VCaP (cell line): ENCODE results near the gene ACOT6.
A peak's percentile ranks its signal among the peaks of the same experiment; 100 is the strongest.

Source experiments
- H3K27ac ChIP-seq: fragments of 450-650 bp; 2 replicates; pipeline ENCODE4 v1.5.1; 2017
- TF ChIP-seq, protein P1 (sequence below): fragments of 450-650 bp; conservative IDR thresholded peaks from 2 replicates; pipeline ENCODE4 v1.5.1; 2017; ENCODE audit warnings: mild to moderate bottlenecking, moderate library complexity

ACOT6 gene

DNA sequence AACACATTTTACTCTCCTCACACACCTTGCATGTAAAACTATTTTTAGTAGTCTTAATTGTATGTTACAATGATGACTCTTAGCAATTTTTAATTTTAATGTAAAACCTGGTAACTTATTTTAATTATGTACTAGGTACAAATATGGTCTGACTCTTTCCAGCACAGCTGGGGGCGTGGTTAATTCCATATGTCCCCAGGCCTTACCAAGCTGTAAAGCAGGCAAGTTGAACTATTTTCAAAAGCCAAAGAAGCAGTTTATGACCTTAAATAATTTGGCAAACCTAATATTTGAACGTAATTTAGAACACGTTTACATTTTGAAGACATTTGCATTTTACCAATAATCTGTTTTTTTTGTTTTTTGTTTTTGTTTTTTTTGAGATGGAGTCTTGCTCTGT, 9.3 kb upstream of the ACOT6 start:
- H3K27ac ChIP-seq: no peak overlapping the region
- TF ChIP-seq, protein P1, sequence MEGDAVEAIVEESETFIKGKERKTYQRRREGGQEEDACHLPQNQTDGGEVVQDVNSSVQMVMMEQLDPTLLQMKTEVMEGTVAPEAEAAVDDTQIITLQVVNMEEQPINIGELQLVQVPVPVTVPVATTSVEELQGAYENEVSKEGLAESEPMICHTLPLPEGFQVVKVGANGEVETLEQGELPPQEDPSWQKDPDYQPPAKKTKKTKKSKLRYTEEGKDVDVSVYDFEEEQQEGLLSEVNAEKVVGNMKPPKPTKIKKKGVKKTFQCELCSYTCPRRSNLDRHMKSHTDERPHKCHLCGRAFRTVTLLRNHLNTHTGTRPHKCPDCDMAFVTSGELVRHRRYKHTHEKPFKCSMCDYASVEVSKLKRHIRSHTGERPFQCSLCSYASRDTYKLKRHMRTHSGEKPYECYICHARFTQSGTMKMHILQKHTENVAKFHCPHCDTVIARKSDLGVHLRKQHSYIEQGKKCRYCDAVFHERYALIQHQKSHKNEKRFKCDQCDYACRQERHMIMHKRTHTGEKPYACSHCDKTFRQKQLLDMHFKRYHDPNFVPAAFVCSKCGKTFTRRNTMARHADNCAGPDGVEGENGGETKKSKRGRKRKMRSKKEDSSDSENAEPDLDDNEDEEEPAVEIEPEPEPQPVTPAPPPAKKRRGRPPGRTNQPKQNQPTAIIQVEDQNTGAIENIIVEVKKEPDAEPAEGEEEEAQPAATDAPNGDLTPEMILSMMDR: no peak

DNA sequence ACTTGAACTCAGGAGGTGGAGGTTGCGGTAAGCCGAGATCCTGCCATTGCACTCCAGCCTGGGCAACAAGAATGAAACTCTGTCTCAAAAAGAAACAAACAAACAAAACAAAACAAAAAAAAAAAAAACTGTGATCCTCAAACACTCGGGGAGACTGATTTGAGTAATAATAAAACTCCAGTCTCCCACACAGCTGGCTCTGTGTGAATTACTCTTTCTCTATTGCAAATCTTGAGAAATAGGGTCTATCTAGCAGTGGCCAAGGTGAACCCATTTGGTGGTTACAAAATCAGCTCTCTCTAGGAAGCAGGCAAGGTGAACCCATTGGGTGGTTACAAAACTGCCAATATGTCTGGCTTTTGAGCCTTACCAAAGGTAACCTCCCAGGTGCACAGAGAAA, 6.0 kb upstream of the ACOT6 start:
- H3K27ac ChIP-seq: no peak overlapping the region
- TF ChIP-seq, protein P1: no peak

DNA sequence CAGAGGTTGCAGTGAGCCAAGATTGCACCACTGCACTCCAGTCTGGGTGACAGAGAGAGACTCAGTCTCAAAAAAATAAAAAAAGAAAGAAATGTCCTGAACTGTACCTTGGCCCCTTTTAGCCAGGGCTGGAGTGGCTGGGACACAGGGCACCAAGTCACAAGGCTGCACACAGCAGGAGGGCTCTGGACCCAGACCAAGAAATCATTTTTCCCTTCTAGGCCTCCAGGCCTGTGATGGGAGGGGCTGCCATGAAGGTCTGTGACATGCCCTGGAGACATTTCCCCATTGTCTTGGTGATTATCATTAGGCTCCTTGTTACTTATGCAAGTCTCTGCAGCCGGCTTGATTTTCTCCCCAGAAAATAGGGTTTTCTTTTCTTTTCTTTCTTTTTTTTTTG, 5.1 kb upstream of the ACOT6 start:
- TF ChIP-seq, protein P1: no peak
- H3K27ac ChIP-seq: no peak overlapping the region

DNA sequence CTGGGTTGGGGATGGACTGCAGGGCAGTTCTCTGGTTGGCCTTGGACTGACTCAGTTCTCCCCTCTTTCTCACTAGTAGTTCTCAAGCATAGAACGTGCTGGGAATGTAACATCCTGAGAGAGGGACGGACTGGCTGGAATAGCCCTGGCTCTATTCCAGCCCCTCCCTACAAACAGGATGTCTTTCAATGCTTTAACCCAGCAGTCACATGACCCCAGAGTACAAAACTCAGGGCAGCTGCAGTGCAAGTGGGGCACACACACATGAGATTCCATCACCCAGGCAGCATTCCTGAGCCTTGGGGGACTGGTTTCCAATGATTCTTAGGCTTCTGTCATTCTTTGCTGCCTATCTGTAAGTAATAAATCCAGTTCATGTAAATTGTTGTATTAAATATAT, 1.6 kb upstream of the ACOT6 start:
- no peak overlapping the region for H3K27ac ChIP-seq
- TF ChIP-seq, protein P1: no peak

DNA sequence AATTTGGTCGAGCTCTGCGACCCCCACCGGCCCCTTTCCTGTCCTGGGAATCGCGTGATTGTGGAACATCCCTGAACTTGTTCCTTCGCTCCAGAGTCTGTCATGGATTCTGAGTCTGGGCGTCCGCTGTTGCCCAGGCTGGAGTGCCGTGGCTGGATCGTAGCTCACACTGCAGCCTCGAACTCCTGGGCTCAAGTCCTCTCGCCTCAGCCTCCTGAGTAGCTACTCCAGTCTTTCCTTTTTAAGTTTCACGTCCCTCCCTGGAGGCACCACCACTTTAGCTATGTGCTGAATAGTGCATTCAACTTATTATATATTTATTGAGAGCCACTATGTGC, 698 bp downstream of the ACOT6 start:
- TF ChIP-seq, protein P1: no peak
- peak overlapping the region; percentile 80 for H3K27ac ChIP-seq

DNA sequence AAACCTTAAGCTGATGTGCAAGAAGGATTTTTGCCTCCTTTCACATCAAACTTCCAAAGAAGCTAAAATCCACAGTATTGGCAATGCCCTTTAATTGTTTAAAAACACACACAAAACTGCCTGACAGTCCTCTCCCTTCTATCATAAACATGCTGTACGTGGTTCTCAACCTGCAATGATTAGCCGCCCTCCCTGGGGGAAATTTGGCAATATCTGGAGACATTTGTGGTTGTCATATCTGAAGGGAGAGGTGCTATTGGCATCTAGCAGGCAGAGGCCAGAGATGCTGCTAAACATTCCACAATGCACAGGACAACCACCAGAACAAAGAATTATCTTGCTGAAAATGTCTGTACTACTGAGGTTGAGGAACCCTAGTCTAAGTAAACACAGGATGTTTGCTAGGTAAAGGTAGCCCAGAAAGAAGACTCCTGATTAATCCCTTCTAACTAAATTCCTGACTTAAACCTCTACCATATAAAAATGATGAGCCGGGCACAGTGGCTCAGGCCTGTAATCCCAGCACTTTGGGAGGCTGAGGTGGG, 1.2 kb downstream of the ACOT6 start:
- TF ChIP-seq, protein P1: no peak
- H3K27ac ChIP-seq: peak overlapping the region; percentile 80

DNA sequence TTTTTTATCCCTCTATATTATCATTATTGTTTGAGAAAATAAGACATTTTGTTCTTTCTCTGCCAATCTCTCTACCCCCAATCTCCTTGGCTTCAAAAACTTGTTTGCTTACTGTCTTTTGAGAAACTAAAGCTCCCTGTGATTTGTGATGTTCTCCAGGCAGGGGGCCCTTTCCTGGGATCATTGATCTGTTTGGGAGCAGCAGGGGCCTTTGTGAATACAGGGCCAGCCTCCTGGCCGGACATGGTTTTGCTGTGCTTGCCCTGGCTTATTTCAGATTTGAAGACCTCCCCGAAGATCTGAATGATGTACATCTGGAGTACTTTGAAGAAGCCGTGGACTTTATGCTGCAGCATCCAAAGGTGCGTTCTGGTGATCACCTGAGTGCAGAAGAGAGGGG, 4.5 kb downstream of the ACOT6 start:
- H3K27ac ChIP-seq: no peak overlapping the region
- TF ChIP-seq, protein P1: no peak

DNA sequence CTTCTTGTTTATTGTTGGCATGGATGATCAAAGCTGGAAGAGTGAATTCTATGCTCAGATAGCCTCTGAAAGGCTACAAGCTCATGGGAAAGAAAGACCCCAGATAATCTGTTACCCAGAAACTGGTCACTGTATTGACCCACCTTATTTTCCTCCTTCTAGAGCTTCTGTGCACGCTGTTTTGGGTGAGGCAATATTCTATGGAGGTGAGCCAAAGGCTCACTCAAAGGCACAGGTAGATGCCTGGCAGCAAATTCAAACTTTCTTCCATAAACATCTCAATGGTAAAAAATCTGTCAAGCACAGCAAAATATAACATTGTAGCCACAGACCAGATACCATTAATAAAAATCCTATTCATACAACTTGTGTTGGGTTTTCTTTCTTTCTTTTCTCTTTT, 7.2 kb downstream of the ACOT6 start:
- TF ChIP-seq, protein P1: no peak
- no peak overlapping the region for H3K27ac ChIP-seq
